HG03442 (cell line): ENCODE data around the gene QPCT.

Source experiments
- ATAC-seq: cut with Tn5 transposase; IDR thresholded peaks from one replicate; pipeline ENCODE4 v1.9.1; 2021; ENCODE audit warnings: mild to moderate bottlenecking, moderate library complexity; ENCODE audit not compliant: unreplicated experiment

Gene QPCT

GRCh38 chr2:37324786-37325624, 19.4 kb upstream of the QPCT start, which contains the start of gene PRKD3:
Gene PRKD3 (minus strand): TSS chr2:37324833. CDS start chr2:37316524, 8,309 bp downstream.
- peak; percentile 43 for ATAC-seq

GRCh38 chr2:37325625-37326071, 18.8 kb upstream of the QPCT start:
- no peak for ATAC-seq

- no peak for ATAC-seq
Observed at GRCh38 chr2:37326285-37326684, 18.1 kb upstream of the QPCT start.

- ATAC-seq = no peak
Observed at GRCh38 chr2:37326866-37327634, 17.4 kb upstream of the QPCT start.

- no peak for ATAC-seq
Observed at GRCh38 chr2:37330681-37331080, 13.7 kb upstream of the QPCT start.

- no peak for ATAC-seq
Observed at GRCh38 chr2:37332560-37332959, 11.9 kb upstream of the QPCT start.

GRCh38 chr2:37333256-37333655, 11.2 kb upstream of the QPCT start:
- no peak for ATAC-seq

- ATAC-seq = no peak
Observed at GRCh38 chr2:37335604-37336003, 8.8 kb upstream of the QPCT start.

- no peak for ATAC-seq
Observed at GRCh38 chr2:37337620-37338280, 6.7 kb upstream of the QPCT start.

GRCh38 chr2:37338933-37339332, 5.5 kb upstream of the QPCT start:
- no peak for ATAC-seq

GRCh38 chr2:37340637-37341036, 3.8 kb upstream of the QPCT start:
- ATAC-seq = no peak

GRCh38 chr2:37342591-37343220, 1.7 kb upstream of the QPCT start:
- no peak for ATAC-seq

GRCh38 chr2:37343537-37344434, 644 bp upstream of the QPCT start:
- no peak for ATAC-seq

- ATAC-seq = no peak
Observed at GRCh38 chr2:37348155-37348554, 3.7 kb downstream of the QPCT start.

GRCh38 chr2:37349231-37349860, 4.9 kb downstream of the QPCT start:
- no peak for ATAC-seq

- no peak for ATAC-seq
Observed at GRCh38 chr2:37350034-37350433, 5.6 kb downstream of the QPCT start.

GRCh38 chr2:37354531-37354930, 10.1 kb downstream of the QPCT start:
- ATAC-seq = no peak

GRCh38 chr2:37355735-37356134, 11.3 kb downstream of the QPCT start:
- ATAC-seq = no peak

GRCh38 chr2:37356299-37356698, 11.9 kb downstream of the QPCT start:
- no peak for ATAC-seq
